Lower leg skin (tissue), 3 donors: ENCODE data around the gene GNG7.
"Not testable (repeated sequence)": the region's sequence is repeated elsewhere in the genome, so short reads cannot be mapped to it uniquely, and the experiment has no call there.

Source experiments
- CTCF ChIP-seq, 3 donors: fragments of 450-650 bp; IDR thresholded peaks; one replicate each; pipeline ENCODE4 v1.5.1; 2016; ENCODE audit warnings: antibody characterized with exemption in 3 of 3, mild to moderate bottlenecking in 3 of 3, moderate library complexity in 2 of 3
- POLR2A ChIP-seq, 2 donors: fragments of 450-650 bp; IDR thresholded peaks; one replicate each; pipeline ENCODE4 v1.6.1; 2016 to 2017; ENCODE audit warnings: antibody characterized with exemption in 2 of 2, mild to moderate bottlenecking in 1 of 2, moderate library complexity in 1 of 2

- not testable (repeated sequence) for TF ChIP-seq CTCF, POLR2A (IDR thresholded peaks at IDR 0.05)
Observed at GRCh38 chr19:2469915-2470200, 232.6 kb downstream of the GNG7 start.
